HG03354 (cell line): ENCODE measurements around the gene KRT73.

Experiments used
- ATAC-seq: cut with Tn5 transposase; IDR thresholded peaks from one replicate; pipeline ENCODE4 v1.9.1; 2021; ENCODE audit warnings: mild to moderate bottlenecking; ENCODE audit not compliant: unreplicated experiment, poor library complexity, severe bottlenecking

Gene KRT73

DNA sequence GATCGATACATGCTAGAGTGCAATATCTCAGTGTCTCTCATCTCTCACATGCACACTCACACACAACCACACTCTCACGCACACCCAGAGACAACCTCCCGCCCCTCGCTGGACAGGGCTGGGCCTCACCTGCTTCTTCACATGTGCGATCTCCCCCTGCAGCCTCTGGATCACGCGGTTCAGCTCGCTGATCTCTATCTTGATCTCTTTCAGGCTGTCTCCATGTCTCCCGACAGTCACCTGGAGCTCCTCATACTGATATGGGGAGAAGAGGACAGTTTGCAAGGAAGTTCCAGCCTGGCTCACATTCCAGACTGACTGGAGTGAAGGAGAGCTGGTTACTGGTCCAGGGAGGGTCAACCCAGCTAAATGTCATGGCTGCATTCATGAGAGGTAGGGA is 29.2 kb upstream of the KRT73 start:
- no peak for ATAC-seq

DNA sequence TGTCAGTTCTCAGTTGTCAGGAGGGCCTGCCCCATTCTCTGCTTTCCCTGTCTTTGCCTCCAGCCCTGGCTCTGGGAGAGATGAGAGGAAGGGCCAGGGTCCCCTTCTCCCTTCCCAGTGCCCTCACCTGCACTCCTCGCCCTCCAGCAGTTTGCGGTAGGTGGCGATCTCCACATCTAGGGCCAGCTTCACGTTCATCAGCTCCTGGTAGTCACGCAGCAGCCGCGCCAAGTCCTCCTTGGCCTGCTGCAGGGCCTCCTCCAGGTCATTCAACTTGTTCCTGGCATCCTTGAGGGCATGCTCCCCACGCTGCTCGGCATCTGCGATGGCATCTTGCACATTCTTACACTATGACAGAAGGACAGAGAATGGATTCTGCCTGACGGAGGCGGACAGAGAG is 28.3 kb upstream of the KRT73 start:
- no peak for ATAC-seq

GRCh38 chr12:52645982-52646381 is 27.6 kb upstream of the KRT73 start:
- ATAC-seq = no peak

DNA sequence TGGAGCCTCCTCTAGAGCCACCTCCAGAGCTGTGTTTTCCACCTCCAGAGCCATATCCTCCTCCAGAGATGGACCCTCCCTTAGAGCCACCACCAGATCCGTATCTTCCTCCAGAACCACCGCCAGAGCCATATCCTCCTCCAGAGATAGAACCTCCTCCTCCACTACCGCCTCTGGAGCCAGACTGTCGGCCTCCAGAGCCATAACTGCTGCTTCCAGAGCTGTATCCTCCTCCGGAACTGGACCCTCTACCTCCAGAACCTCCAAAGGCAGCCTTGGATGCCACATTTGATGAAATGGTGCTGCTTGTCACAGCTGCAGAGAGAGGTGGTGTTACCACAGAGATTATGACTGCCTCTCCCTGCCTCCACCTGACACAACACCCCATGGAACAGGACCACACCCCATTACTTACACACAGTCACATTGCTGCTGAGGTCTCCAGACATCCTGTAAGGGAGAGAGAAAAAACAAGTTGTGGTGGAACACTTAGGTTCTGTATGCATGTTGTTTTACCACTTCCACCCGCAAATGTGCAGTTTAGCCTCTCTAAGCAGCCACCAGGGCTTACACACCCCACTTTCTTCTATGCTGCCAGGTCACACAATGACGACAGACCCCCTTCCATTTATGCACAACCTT is 26.9 kb upstream of the KRT73 start:
- ATAC-seq = no peak

GRCh38 chr12:52644078-52644415 is 25.7 kb upstream of the KRT73 start:
- no peak for ATAC-seq

DNA sequence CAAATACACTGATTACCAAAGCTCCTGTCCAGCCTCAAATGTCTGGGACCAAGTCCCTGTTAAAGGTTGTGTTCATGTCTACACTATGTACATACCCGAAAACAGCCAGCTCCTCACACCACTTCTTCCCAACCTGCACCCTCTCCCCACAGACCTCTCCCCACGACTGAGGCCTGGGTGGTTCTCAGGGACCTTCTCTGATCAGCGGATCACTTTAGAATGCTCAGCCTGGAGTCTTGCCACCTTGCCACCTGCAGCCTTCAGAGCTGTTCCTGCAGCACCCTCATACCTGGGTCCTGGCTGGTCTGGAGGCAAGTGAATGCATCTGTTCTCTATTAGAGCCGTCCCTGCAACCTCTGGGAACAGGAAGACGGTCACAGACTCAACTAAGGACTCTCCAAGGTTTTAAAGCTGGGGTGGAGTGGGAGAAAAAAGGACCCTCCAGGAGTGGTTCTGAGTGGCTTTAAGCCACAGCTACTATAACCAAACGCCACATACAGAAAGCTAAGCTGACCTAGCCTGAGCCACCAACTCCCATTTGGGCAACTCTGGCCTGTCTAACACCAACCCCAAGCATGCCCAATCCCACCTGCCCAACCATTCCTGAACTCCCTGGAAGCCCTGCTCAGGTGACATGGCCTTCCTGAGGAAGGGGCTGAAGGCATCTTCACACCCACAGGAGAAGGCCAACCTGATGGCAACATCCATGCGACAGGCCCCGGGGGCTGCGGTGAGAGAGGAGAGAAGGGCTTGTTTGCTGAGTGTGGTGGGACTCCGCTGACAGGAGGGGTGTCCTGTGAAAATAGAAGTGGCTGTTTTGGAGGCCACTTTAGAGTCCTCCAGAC is 25.1 kb upstream of the KRT73 start:
- no peak for ATAC-seq

- ATAC-seq = no peak
Measured at GRCh38 chr12:52641468-52641867, 23.1 kb upstream of the KRT73 start.

DNA sequence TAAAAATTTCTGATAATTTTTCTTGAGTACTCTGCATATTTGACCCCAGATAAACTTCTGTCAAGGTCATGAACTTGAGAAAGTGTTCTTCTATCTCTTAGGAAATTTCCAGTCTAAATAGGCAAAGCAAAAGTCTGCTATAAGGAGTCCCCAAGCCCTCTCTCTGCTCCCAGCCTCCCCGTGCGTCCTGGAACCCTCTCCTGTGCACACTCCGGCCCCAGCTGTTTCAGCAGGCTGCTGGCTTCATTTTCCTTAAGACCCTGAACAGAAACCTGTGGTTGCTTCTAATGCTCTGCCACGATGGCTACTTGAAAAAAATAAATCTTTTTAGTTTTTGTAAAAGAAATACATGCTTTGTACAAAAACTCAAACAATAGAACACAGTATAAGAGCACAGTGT is 18.9 kb upstream of the KRT73 start:
- ATAC-seq = no peak

DNA sequence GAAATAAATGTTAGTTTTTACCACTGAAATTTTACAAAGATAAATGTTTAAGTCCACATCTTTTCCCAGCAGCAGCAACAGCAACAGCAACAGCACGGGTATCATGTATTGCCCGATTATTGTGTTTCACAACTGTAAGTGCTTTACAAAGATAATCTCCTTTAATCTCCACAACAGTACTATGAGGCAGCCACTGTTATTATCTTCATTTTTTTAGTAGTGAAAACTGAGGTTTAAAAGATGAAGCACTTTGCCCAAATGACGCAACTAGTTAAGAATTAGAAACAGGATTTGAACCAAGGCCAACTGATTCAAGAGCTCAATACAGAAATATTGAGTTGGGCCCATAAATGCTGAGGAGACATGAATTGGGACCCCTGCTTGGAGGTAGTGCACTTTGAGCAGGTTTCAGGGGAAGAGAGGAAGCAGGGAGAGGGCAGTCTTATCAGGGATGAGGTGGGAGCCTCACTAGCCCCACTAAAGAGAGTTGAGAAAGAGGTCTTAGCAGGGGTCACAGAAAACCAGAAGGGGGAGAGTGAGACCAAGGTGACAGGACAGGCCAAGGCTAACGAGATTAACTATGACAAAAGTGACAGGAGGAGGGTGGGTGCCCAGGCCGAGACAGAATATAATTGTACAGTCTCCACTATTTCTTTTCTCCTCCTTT is 18.4 kb upstream of the KRT73 start:
- no peak for ATAC-seq

- no peak for ATAC-seq
Measured at GRCh38 chr12:52636189-52636588, 17.8 kb upstream of the KRT73 start.

DNA sequence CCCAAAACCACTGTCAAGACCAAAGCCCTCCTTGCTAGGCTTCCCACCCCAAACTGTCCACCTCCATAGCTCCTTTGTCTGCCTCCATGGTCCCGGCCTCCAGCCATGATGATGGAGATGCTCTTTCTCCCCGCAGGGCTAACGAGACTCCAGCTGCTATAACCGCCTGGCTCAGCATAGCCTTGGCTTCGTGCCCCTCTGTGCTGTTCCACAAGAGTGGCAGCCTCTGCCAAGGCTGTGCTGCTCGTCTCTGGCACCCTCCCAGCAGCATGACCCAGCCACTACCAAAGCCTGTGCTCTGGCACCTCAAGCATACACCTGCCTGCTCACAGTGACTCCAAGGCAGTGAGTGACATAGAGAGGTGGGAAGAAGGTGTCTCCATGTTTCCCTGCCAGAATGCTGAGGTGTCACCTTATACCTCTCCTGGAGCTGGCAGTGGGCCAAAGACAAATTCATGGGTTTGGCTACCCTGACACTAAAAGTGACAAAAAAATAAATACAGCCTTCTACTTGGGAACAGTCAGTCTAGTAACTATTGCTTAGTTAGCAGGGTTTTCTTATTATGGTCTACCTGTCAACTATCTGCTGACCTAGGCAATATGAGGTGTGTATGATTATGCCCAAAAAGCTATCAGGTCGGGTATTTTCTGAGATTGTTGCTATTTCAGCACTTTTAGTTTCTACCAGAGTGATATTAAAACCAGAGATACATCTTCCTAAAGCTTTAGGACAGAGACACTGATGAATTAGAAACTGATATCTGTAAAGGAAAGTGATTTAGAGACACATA is 16.1 kb upstream of the KRT73 start:
- ATAC-seq = no peak

DNA sequence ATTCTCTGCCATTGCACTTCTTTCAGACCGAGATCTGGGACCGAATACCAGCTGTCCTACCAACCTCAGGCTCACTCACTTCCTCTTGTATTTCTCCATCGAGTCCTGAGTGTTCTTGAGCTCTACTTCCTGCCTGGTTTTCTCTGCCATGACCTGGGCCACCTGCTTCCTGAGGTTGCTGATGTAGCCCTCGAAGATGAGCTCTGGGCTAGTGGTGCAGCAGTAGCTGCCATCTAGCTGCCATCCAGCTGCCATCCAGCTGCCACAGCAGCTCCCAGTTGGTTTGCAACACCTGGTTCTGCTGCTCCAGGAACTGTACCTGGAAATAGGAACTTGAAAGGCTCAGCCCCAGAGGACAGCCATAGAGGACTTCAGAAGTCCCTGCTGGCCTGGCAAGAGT is 15.0 kb upstream of the KRT73 start:
- no peak for ATAC-seq

DNA sequence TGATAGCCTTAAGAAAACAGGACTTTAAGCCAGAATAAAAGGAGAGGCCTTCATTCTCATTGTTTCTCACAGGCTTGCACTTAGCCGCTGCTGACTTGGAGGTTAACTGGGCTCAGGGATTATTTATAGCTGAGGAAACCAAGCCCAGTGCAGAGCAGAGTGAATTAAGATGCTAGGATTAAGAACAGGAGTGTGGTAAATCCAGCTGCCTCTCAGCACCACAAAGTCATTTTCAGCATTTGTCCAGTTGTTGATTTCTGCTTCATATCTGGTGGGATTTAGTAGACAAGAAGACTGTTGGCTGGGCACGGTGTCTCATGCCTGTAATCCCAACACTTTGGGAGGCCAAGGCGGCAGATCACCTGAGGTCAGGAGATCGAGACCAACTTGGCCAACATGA is 14.3 kb upstream of the KRT73 start:
- ATAC-seq = no peak

DNA sequence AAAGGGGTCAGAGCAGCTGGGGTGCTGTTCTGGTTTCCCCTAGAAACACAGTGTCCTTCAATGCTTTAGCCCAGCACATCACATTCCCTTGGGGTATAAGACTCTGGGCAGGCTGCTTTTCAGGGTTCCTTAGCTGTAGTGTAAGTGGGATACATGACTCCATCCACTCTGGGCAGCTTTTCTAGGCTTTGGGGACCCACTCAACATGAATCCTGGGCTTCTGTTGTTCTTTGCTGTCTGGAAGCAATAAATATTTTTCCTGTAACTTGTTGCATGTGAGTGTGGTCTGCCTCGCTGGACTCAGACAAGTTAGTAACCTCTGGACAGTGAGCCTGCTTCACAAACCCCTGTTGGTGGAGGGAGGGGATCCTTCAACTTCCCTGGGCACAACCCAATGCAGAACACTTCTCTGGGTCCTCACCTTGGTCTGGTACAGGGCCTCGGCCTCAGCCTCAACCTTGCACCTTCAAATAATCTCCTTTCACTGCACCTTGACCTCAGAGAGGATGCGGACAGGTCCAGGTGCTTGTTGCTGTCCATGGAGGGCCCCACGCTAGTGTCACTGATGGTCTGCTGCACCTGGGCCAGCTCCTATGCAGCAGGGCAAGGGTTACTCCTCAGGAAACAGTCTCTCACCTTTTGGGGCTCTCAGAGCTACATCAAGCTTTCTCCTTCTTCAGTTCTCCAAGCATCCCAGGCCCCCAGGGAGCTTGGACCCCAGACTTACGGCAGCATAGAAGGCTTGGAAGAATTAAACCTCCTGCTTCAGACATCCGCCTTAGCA is 13.5 kb upstream of the KRT73 start:
- ATAC-seq = no peak

GRCh38 chr12:52631264-52631663 is 12.9 kb upstream of the KRT73 start:
- no peak for ATAC-seq

GRCh38 chr12:52630599-52631200 is 12.3 kb upstream of the KRT73 start:
- ATAC-seq = no peak

DNA sequence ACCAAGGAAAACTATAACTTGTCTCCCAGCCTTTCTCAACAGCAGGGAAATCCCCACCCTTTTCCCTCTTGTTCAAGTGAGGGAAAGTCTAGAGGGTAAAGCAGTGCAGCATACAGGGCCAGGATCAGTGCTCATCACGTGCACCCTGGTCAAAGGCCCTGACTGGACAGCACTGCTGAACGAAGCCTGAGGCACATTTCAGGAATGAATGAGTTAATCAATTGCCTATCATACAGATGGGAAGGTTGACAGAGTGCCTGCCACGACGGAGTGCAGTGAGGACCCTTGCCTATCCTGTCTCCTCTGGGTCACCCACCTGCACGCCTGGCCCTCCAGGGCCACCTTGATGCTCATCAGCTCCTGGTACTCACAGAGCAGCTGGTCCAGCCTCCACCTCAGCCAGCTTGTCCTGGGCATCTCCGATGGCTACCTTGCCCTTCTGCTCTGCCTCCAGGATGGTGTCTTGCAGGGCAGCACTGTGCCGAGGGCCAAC is 11.7 kb upstream of the KRT73 start:
- no peak for ATAC-seq

- ATAC-seq = no peak
Measured at GRCh38 chr12:52629281-52630007, 11.1 kb upstream of the KRT73 start.
